SU-DHL-6 (cell line): ENCODE results near the gene RNU5D-1.

Experiments
- H2AFZ ChIP-seq: fragments of 200-600 bp; sonication (generic); 2 replicates; pipeline ENCODE4 v1.6.1; 2014; ENCODE audit warnings: low read depth, mild to moderate bottlenecking, moderate library complexity, mixed read lengths, antibody characterized with exemption, low read length; ENCODE audit not compliant: severe bottlenecking
- H3F3A ChIP-seq: fragments of 200-600 bp; shearing (Covaris generic); 2 replicates; pipeline ENCODE4 v1.6.0; 2016; ENCODE audit warnings: antibody characterized with exemption, mild to moderate bottlenecking; ENCODE audit not compliant: insufficient read depth
- H3K27ac ChIP-seq: fragments of 200-600 bp; sonication (generic); 2 replicates; pipeline ENCODE4 v1.5.1; 2016; ENCODE audit warnings: low read depth, mild to moderate bottlenecking, low read length, moderate library complexity, mixed read lengths
- H3K27me3 ChIP-seq: fragments of 200-600 bp; sonication (generic), shearing (Covaris generic); 2 replicates; pipeline ENCODE4 v1.6.0; 2014; ENCODE audit warnings: mild to moderate bottlenecking, low read length
- H3K36me3 ChIP-seq: fragments of 200-600 bp; sonication (generic); 2 replicates; pipeline ENCODE4 v1.6.1; 2014; ENCODE audit warnings: mild to moderate bottlenecking, low read length, mixed read lengths
- H3K4me2 ChIP-seq: fragments of 300-600, 200-600 bp; shearing (Covaris generic), sonication (generic); 2 replicates; pipeline ENCODE4 v1.6.0; 2014; ENCODE audit warnings: low read length, low read depth, mild to moderate bottlenecking; ENCODE audit not compliant: poor library complexity, severe bottlenecking
- H3K4me3 ChIP-seq: fragments of 200-600 bp; sonication (generic); 2 replicates; pipeline ENCODE4 v1.5.1; 2014; ENCODE audit warnings: antibody characterized with exemption, low read length, mild to moderate bottlenecking, mixed read lengths; ENCODE audit not compliant: insufficient read depth, poor library complexity, severe bottlenecking
- H3K79me2 ChIP-seq: fragments of 200-600 bp; sonication (generic); 2 replicates; pipeline ENCODE4 v1.6.1; 2014; ENCODE audit warnings: mild to moderate bottlenecking, low read length, moderate library complexity; ENCODE audit not compliant: insufficient read depth
- H3K9ac ChIP-seq: fragments of 200-600 bp; sonication (generic); 2 replicates; pipeline ENCODE4 v1.7.0; 2014; ENCODE audit warnings: mild to moderate bottlenecking, low read length
- H3K9me2 ChIP-seq: fragments of 200-600 bp; sonication (generic); replicated peaks from 2 replicates; pipeline ENCODE4 v1.6.1; 2014; ENCODE audit warnings: low read length; ENCODE audit not compliant: insufficient read depth
- H3K9me3 ChIP-seq: fragments of 200-600 bp; sonication (generic); 2 replicates; pipeline ENCODE4 v1.6.1; 2014; ENCODE audit warnings: low read length, mixed read lengths; ENCODE audit not compliant: insufficient read depth
- H4K20me1 ChIP-seq: fragments of 200-600 bp; sonication (generic); 2 replicates; pipeline ENCODE4 v1.6.1; 2014; ENCODE audit warnings: low read depth, mild to moderate bottlenecking, antibody characterized with exemption, low read length, moderate library complexity, mixed read lengths
- EZH2phosphoT487 ChIP-seq: fragments of 200-600 bp; sonication (generic), shearing (Covaris generic); conservative IDR thresholded peaks from 2 replicates; pipeline ENCODE4 v1.6.1; 2018; ENCODE audit warnings: mild to moderate bottlenecking, antibody characterized with exemption, low read length, moderate library complexity, mixed read lengths
- TF ChIP-seq, protein P1 (sequence below): fragments of 200-600 bp; sonication (generic); IDR thresholded peaks from one replicate; pipeline ENCODE4 v1.5.1; 2017; ENCODE audit warnings: antibody characterized with exemption, mild to moderate bottlenecking, low read length, moderate library complexity; ENCODE audit not compliant: insufficient read depth, poor library complexity, severe bottlenecking

Gene RNU5D-1

DNA sequence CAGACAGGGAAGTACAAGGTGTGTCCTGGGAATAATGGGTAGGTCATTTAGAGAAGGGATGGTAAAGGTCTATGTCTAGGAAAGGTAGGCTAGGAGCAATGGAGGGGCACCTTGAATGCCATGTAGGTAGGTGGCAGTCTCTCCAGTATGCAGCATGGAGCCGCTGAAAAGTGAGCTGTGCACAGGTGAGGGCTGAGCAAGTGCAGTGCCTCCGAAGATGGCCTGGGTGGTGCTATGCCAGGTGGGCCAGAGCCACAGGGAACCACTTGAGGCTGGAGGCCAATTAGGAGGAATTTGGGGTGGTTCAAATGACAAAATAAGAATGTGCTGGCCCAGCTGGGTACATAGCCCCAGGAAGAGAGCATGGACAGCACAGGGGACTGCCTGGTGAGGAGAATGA lies 25.0 kb downstream of the RNU5D-1 start:
- H3K79me2 ChIP-seq: no peaks in the 10 kb centered on the region
- no peak overlapping the region for H3K27ac ChIP-seq
- H3K4me3 ChIP-seq: no peak overlapping the region
- TF ChIP-seq EZH2phosphoT487: no peak
- TF ChIP-seq, protein P1, sequence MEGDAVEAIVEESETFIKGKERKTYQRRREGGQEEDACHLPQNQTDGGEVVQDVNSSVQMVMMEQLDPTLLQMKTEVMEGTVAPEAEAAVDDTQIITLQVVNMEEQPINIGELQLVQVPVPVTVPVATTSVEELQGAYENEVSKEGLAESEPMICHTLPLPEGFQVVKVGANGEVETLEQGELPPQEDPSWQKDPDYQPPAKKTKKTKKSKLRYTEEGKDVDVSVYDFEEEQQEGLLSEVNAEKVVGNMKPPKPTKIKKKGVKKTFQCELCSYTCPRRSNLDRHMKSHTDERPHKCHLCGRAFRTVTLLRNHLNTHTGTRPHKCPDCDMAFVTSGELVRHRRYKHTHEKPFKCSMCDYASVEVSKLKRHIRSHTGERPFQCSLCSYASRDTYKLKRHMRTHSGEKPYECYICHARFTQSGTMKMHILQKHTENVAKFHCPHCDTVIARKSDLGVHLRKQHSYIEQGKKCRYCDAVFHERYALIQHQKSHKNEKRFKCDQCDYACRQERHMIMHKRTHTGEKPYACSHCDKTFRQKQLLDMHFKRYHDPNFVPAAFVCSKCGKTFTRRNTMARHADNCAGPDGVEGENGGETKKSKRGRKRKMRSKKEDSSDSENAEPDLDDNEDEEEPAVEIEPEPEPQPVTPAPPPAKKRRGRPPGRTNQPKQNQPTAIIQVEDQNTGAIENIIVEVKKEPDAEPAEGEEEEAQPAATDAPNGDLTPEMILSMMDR: no peak
- H3F3A ChIP-seq: no peaks in the 10 kb centered on the region
- no peaks in the 10 kb centered on the region for H3K9me2 ChIP-seq
- H4K20me1 ChIP-seq: no peaks in the 10 kb centered on the region
- H2AFZ ChIP-seq: no peak overlapping the region
- H3K27me3 ChIP-seq: no peaks in the 10 kb centered on the region
- no peak overlapping the region for H3K4me2 ChIP-seq
- H3K9me3 ChIP-seq: no peaks in the 10 kb centered on the region
- H3K36me3 ChIP-seq: no peaks in the 10 kb centered on the region
- no peak overlapping the region for H3K9ac ChIP-seq

DNA sequence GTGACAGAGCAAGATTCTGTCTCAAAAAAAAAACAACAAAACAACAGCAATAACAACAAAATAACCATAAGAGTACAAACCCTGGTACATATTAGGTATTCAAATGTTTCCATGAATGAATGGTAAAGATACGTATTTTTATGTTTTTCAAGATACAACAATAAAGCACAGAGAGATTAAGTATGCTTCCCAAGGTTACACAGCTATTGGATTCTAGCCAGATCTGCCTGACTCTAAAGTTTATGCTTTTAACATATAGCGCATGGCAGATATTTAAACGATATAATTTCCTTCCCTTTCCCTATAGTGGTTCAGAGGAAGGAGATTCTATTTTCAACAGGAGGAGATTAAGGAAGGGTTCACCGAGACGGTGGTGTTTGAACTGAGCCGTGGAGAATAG lies 25.5 kb downstream of the RNU5D-1 start:
- H3K4me3 ChIP-seq: no peak overlapping the region
- no peaks in the 10 kb centered on the region for H3K36me3 ChIP-seq
- no peaks in the 10 kb centered on the region for H3K9me3 ChIP-seq
- no peak overlapping the region for H3K9ac ChIP-seq
- H4K20me1 ChIP-seq: no peaks in the 10 kb centered on the region
- no peaks in the 10 kb centered on the region for H3F3A ChIP-seq
- H2AFZ ChIP-seq: no peak overlapping the region
- no peaks in the 10 kb centered on the region for H3K79me2 ChIP-seq
- TF ChIP-seq EZH2phosphoT487: no peak
- TF ChIP-seq, protein P1: no peak
- H3K9me2 ChIP-seq: no peaks in the 10 kb centered on the region
- H3K4me2 ChIP-seq: no peak overlapping the region
- H3K27me3 ChIP-seq: no peaks in the 10 kb centered on the region
- H3K27ac ChIP-seq: no peak overlapping the region

DNA sequence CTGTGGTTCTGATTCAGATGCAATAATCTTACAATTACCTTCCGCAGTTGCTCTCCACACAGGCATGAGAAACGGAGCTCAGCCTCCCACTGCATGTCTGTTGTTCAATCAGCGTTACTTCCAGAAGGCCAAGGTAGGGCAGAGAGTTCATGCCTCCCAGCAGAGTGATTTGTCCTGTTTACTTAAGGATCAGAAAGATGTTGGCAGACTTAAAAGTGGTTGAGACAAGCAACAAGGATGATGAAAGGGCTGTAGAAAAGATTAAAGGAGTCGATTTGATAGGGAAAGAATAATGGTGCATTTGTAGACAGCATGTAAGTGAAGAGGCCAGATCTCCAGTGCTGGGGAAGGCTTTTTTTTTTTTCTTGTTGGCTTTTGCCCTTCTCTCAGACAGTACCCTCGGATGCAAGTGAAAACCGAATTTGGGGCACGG lies 29.8 kb downstream of the RNU5D-1 start:
- no peak overlapping the region for H3K4me2 ChIP-seq
- H3K9me3 ChIP-seq: no peaks in the 10 kb centered on the region
- no peak overlapping the region for H3K9ac ChIP-seq
- no peaks in the 10 kb centered on the region for H3K36me3 ChIP-seq
- no peaks in the 10 kb centered on the region for H4K20me1 ChIP-seq
- H3F3A ChIP-seq: peaks cover 9% of the 10 kb centered on the region
- H3K27me3 ChIP-seq: no peaks in the 10 kb centered on the region
- no peak for TF ChIP-seq EZH2phosphoT487
- TF ChIP-seq, protein P1: no peak
- H3K4me3 ChIP-seq: no peak overlapping the region
- no peak overlapping the region for H3K27ac ChIP-seq
- H3K79me2 ChIP-seq: no peaks in the 10 kb centered on the region
- no peak overlapping the region for H2AFZ ChIP-seq
- H3K9me2 ChIP-seq: no peaks in the 10 kb centered on the region
